NCI-H146 treated with DMSO at 0.1 percent for 48 hours (cell line): ENCODE results near the gene PAPLN.

Source experiments
- DNase-seq: peaks from one replicate; lab custom pipeline; 2025; ENCODE audit not compliant: unreplicated experiment; lab: John Stamatoyannopoulos, UW

Gene PAPLN

GRCh38 chr14:73231981-73232851 is 5.1 kb upstream of the PAPLN start:
- DNase-seq = no peak

DNA sequence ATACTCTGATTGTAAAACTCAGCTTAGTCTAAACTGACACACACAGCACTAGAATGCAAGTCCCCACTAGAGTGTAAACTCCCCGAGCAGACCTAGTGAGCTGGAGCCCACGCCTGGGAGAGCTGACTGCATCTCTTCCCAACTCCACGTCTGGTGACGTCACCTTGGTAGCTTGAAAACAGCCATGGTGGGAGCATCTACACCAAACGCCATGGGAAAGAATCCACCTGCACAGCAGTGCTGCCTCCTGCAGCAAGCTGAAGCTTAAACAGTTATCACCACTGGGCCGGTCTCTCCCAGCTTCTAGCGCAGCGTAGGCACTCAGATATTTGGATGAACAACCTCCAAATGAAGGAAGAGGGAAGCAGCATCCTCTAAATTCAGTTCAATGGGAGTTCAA is 4.3 kb upstream of the PAPLN start:
- DNase-seq = no peak

- DNase-seq = no peak
These were observed 3.7 kb upstream of the PAPLN start for GRCh38 chr14:73233564-73233963.

DNA sequence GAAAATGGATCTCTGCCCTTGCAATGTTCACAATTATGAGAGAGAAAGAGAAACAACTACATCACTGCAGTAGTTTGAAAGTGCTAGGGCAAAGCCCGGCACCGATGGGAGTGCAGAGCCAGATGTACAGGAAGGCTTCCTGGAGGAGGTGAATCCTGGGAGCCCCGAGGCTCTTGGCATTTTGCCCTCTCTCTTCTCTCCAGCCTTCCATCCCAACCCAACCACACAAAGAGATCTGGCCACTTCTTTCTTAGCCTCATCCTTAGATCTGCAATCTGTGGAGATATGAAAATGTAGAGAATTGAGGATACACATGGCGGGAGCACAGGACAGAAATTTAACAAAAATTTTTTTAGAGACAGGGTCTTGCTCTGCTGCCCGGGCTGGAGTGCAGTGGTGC is 3.3 kb upstream of the PAPLN start:
- no peak for DNase-seq

- DNase-seq = no peak
These were observed 2.5 kb upstream of the PAPLN start for GRCh38 chr14:73234586-73235394.

- no peak for DNase-seq
These were observed 1.7 kb upstream of the PAPLN start for GRCh38 chr14:73235531-73236155.

- no peak for DNase-seq
These were observed 1.1 kb upstream of the PAPLN start for GRCh38 chr14:73236157-73236556.

DNA sequence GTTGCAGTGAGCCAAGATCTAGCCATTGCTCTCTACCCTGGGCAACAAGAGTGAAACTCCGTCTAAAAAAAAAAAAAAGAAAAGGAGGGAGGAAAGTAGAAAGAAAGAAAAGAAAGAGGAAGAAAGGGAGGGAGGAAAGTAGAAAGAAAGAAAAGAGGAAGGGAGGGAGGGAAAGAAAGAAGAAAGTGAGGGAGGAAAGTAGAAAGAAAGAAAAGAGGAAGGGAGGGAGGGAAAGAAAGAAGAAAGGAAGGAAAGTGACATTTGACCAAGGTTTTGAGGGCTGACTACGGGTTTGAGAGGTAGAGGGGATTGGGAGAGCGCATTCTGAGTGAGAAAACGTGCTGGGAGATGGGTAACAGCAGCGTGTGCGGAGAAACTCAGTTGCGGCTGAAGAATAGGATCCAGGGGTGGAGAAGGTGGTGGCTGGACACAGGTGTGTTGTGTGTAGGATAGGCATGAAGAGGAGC is 521 bp upstream of the PAPLN start:
- no peak for DNase-seq

DNA sequence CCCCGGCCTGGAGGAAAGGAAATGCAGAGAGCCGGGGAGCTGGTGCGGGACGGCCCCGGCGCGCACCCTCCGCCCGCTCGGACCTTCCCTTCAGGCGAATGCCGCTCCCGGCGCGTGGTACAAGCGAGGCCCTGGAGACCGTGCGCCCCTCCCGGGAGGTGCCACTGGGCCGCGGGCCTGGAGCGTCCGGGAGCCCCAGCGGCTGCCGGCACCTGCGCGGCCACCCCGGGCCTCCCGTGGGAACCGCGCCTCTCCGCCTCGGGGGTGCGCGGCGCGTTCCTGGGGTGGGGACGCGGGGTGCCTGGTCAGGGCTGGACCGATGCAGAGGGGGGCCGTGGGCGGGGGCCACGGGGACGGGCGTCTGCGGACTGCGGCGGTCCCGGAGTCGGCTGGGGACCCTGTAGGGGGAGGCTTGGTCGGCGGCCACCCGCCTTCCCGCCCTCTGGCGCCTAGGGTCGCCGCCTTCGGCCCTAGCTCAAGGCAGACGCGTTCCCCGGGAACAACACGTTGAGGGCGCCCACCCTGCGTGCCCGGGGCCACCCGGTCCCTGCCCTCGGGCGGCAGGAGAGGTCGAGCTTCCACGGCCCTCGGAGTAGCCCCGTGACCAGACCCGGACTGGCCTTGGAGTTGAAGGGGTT is 599 bp downstream of the PAPLN start:
- no peak for DNase-seq

- DNase-seq = no peak
These were observed 1.1 kb downstream of the PAPLN start for GRCh38 chr14:73238424-73238852.

DNA sequence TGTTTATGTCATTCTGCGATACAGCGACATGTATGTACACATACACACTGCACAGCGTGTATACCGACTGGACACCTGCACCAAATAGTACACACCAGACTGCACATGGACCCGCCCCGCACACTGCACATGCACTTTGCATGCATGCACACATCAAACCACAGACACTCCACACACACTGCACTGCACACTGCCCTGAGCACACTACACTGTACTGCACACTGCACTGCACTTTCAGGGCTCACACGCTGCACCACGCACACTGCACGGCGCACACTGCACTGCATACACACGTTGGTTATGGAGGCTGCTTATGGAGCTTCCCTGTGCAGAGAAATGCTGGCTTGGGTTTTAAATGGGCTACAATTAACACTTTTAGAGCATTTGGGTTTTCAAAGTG is 1.6 kb downstream of the PAPLN start:
- DNase-seq = no peak

DNA sequence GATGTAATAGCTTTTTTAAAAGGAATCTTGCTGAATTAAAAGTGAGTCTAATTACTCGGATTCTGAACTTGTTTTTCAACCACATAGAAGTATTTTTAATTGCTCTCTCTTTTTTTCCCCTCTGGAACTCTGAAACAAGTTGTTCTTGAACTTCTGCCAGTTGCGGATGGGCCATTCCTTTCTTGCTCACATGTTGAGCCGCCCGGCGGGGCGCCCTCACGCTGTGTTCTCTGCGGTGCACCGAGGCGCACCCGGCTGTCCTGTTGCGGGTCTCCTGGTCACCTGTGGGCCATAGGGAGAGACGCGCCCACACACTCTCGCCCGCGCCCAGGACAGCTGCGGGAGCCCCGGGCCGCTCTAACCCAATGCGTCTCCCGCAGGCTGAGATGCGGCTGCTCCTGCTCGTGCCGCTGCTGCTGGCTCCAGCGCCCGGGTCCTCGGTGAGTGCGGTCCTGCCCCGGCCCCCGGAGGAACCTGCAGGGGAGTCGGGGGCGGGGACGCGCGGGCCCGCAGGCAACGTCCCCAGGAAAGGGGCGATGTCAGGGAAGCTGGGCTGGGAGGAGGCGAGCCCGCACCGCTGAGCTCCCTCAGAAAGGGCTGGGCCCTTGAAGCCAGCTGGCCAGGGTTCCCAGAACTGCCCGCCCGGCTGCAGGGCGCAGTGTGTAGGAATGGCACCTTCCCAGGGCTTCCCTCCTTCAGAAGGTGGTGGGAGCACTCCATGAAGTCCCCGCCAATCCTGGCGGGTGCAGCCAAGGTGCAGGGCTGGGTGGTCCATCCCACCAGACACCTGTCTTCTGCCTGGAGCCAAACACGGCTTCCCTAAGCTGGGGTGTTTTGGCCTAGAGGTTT is 2.3 kb downstream of the PAPLN start:
- DNase-seq = no peak

DNA sequence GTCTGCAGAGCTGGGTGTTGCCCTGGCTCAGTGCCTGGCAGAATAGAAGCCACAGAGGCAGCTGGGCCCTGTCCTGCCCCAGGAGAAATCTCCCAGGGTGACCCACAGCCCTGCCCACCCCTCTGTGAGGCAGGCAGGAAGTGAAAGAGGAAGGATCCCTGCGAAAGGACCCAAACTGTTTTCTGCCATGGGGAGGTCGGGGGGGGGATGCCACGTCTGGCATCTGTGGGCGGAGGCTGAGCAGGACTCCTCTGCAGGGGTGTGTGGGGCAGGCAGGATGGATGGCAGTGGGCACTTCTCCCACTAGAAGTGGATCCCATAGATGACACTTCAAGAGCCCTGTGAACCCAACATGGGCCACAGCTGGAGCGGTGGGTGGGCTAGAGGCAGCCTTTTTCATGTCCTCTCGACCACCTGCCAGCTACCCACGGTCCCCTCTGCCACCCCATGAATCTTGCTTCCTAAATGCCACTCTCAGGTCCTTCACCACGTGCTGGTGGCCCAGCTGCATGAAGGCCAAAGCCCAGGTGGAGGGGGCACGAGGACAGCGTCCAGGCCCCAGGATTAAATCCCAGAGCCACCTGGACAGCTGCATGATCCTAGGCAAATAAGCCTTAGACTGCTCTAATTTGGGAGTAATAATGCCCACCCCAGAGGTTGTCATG is 3.6 kb downstream of the PAPLN start:
- DNase-seq = no peak

DNA sequence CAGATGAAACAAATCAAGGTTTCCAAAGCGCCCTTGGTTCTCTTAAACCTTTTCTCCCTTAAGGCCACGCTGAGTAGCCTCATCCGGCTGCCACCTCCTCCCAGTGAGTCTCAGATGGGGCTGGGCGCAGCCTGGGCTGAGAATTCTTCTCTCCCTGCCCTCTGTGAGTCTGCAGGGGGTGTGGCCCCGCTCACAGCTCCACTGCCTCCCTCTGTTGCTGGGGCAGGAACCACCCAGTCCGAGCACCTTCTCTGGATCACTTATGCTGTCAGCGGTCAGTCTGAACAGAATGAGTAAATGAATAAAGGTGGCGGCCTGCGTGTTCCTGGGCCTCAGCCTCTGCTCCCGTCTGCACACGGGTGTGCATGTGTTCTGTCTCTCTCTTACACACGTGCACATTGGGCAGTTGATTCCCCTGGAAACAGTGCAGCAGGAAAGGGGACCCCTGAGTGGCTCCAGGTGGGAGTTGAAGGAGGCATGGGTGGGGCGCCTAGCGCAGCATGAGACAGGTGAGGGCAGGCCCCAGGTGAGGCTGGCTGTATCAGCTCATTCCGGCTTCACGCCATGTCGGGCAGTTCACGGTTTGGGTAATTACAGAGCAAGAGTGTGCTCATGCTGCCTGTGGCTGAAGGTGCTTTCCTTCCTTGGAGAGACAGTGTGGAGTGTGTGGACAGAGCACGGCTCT is 4.3 kb downstream of the PAPLN start:
- no peak for DNase-seq

GRCh38 chr14:73242357-73242901 is 5.1 kb downstream of the PAPLN start:
- no peak for DNase-seq

DNA sequence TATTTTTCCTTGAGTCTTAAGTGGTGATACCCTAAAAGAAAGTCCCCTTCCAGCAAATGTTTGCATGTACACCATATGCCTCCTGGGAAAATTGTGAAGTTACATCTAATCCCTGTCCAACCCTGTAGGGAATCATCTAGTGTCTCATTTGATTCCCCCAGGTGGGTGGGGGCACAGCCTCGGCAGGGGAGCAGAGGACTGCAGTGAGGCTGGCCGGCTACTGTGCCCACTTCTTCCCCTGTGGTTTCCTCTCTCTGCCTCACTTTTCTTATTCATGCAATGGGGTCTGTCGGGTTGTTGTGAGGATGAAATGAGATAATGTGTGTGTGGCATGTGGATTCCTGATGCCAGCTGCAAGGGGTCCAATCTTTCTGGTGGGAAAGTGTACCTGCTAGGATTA is 6.0 kb downstream of the PAPLN start:
- no peak for DNase-seq

DNA sequence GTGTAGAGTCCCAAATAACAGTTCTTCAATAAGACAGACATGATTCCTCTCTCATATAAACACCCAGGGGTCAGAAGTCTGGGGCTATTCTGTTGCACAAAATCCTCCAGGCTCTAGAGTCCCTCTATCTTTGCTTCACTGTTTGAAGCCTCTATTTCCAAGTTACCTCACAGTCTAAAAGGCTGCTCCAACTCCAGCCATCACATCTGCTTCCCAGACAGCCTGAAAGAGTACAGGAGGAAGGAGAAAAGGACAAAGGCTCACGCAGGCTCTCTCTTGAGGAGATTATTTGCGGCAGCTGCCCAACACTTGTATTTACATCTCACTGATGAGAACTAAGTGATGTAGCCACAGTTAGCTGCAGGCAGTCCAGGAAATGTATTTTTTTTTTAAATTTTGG is 6.4 kb downstream of the PAPLN start:
- no peak for DNase-seq

DNA sequence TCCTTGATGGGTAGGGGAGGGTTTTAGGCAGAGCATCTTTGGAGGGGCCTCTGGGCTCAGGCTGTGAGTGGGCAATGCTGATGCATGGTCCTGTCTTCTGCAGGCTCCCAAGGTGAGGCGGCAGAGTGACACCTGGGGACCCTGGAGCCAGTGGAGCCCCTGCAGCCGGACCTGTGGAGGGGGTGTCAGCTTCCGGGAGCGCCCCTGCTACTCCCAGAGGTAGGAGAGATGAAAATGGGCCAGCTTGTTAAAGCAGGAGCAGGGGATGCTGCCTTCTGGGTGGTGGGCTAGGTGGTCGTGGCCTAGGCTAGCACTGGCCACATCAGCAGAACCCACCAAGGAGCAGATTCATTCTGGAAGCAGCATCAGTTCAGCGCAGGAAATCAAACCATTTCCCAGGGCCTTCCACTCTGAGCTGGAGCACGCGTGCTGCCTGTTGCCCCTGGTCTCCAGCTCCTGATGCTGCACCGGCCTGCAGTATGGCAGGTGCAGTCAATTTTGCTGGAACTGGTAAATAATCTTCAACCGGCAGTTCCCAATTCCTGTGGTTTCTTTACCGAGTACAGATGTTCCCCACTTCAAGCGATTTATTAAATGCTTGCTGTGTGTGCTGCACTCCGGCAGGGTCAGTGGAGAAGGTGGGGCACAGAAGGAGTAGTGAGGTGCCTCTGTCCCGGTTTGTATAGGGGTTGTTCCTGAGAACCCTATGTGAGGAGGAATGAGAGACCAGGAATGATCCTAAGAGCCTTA is 7.4 kb downstream of the PAPLN start:
- no peak for DNase-seq
